Muscle of arm (tissue), 12 donors: ENCODE data around the gene BTBD2. TPM values are rescaled to one million over a fixed set of nuclear protein-coding genes. Genes with fewer than 3 reads are reported as not detected.
A peak's percentile ranks its signal among the peaks of the same experiment; 100 is the strongest.
"Not testable (repeated sequence)": the region's sequence is repeated elsewhere in the genome, so short reads cannot be mapped to it uniquely, and the experiment has no call there.

Source experiments
- DNase-seq: peaks from one replicate; pipeline ENCODE4 v3.0.0-alpha.2; 2013
- polyA plus RNA-seq, 12 donors: library from polyadenylated mRNA; unstranded; fragments of 120-200 nt; gene quantifications; one replicate each; pipeline ENCODE4 v1.2.1, GENCODE V29; 2013; ENCODE audit not compliant: insufficient read length in 12 of 12

BTBD2 gene
- polyA plus RNA-seq, 12 donors, result 51.2 to 83.3 (median 59.4) TPM; not detected in 1

- peak; percentile 90 for DNase-seq
These were observed 26.4 kb upstream of the BTBD2 start for GRCh38 chr19:2041683-2042484.

GRCh38 chr19:2041433-2041682 lies 25.8 kb upstream of the BTBD2 start:
- no peak for DNase-seq

- no peak for DNase-seq
These were observed 25.3 kb upstream of the BTBD2 start for GRCh38 chr19:2040647-2041432.

GRCh38 chr19:2039959-2040646 lies 24.6 kb upstream of the BTBD2 start:
- no peak for DNase-seq

- no peak for DNase-seq
These were observed 23.8 kb upstream of the BTBD2 start for GRCh38 chr19:2039089-2039958.

- DNase-seq, result no peak
These were observed 23.0 kb upstream of the BTBD2 start for GRCh38 chr19:2038284-2039088.

DNA sequence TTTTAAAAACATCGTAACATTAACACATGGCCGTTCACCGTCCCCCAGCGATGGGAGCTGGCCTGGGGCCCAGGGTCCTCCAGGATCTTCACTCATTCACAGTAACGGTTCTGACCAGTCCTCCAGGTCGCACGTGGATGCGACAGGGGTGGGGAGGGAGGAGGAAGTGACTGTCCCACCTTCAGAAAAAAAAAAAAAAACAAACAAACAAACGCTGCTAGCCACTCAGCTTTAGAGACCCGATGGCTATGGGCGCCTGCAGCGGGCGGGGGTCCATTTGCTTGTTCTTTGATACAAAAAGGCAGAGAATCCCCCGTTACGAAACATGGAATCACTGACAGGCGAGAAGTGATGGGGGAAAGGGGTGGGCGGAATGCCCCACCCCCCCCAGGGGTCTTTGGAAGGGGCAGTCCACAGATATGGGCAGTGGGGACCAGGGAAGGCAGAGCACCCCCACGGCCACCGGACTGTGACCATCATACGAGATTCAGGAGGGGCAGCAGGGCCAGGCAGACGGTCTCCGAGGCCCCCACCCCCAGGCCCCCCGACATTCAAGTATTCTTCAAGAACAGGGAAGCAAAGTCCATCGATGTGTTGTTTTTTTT lies 22.2 kb upstream of the BTBD2 start:
- no peak for DNase-seq

DNA sequence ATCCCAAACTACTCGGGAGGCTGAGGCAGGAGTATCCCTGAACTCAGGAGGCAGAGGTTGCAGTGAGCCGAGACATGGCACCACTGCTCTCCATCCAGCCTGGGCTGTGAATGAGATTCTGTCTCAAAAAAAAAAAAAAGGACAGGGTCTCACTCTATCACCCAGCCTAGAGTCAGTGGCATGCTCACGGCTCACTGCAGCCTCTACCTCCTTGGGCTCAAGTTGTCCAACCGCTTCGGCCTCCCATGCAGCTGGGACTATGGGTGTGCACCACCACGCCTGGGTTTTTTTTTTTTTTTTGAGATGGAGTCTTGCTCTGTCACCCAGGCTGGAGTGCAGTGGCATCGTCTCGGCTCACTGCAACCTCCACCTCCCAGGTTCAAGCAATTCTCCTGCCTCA lies 20.9 kb upstream of the BTBD2 start:
- no peak for DNase-seq

GRCh38 chr19:2035590-2035991 lies 20.1 kb upstream of the BTBD2 start:
- no peak for DNase-seq

DNA sequence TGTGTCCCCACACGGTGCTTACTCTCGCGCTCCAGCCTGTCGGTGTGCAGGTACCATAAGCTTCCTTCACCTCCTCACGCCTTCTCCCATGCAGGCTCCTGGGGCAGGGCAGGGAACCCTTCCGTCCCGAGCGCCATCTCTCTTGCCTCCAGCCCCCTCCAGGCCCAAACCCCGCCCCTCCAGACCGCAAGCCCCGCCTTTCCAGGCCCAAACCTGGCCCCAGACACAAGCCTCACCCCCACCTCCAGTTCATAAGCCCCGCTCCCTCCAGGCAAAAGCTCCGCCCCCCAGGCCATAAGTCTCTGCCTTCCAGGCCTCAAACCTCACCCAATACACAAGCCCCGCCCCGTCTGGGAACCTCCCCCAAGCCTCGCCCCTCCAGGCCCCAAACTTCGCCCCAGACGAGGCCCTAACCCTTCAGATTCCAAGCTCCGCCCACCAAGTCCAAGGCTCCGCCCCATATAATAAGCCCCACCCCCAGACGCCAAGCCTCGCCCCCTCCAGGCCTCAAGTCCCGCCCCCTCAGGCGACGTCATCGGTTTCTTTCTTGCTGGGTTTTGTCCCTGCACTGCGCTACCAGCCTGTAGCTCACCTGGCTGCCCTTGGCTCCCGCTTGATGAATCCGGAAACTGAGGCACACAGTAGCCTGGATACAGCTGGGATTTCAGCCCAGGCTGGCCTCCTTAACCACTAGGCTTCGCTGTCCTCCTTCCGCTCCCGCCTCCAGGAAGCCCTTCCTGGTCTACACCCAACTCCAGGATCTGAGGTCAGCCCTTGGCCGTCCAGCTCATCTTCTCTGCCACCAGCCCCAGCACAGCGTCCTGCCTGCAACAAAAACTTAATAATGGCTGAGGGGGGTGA lies 19.4 kb upstream of the BTBD2 start:
- no peak for DNase-seq

- DNase-seq, result not testable (repeated sequence)
These were observed 18.7 kb upstream of the BTBD2 start for GRCh38 chr19:2034253-2034652.

DNA sequence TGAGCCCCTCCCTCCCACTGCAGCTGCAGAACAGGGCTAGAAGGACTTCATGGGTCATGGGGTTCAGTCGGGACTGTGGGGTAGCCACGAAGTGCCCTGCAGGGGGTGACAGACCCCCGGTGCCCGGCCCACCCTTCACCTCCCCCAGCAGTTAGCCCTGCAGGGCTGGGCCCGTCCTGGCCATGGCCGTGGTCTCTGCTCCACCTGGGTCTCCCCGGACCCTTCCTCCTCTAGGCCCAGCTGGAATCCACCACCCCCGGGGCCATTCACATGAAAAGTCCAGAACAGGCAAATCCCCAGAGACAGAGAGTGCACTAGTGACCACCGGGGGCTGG lies 18.3 kb upstream of the BTBD2 start:
- DNase-seq, result no peak

- DNase-seq, result no peak
These were observed 17.8 kb upstream of the BTBD2 start for GRCh38 chr19:2033115-2033824.

- peak; percentile 71 for DNase-seq
These were observed 16.9 kb upstream of the BTBD2 start for GRCh38 chr19:2032296-2032941.

DNA sequence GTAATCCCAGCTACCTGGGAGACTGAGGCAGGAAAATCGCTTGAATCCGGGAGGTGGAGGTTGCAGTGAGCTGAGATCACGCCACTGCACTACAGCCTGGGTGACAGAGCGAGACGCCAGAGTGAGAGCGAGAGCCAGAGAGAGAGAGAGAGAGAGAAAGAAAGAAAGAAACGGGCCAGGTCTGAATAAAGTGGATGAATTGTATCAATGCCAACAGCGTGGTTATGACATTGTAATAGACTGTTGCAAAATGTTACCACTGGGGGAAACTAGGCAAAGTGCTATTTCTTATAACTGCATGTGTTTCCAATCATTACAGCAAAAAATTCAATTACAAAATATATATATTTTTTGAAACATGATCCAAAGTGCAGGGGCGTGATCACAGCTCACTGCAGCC lies 11.8 kb upstream of the BTBD2 start:
- DNase-seq, result no peak

DNA sequence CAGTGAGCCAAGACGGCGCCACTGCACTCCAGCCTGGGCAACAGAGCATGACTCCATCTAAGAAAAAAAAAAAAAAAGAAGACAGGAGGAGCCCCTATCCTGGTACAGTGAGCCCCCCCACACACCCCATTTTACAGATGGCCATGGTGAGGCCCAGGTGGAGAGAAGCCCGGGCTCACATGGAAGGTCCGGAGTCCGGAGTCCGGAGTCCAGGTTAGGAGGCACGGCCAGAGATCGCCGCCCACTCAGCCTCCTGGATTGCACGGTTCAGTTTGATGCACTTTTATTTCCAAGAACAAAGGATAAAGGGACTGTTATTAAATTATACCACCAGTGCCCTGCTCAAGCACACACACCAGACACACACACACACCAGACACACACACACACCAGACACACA lies 11.3 kb upstream of the BTBD2 start:
- no peak for DNase-seq

DNA sequence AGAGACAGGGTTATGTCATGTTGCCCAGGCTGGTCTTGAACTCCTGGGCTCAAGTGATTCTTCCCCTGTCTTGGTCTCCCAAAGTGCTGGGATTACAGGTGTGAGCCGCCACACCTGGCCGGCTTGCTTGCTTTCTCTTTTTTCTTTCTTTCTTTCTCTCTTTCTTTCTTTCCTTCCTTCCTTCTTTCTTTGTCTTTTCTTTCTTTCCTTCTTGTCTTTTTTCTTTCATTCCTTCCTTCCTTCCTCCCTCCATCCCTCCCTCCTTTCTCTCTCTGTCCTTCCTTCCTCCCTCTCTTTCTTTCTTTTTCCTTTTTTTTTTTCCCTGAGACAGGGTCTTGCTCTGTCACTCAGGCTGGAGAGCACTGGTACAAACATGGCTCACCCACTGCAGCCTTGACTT lies 6.8 kb upstream of the BTBD2 start:
- no peak for DNase-seq

GRCh38 chr19:2021453-2022140 lies 6.1 kb upstream of the BTBD2 start:
- no peak for DNase-seq
